GM19467 (cell line): ENCODE data around the gene TPRN.
A peak's percentile ranks its signal among the peaks of the same experiment; 100 is the strongest.

Experiments
- ATAC-seq: cut with Tn5 transposase; IDR thresholded peaks from one replicate; pipeline ENCODE4 v1.9.1; 2021; ENCODE audit warnings: mild to moderate bottlenecking, moderate library complexity; ENCODE audit not compliant: unreplicated experiment

Gene TPRN

GRCh38 chr9:137162505-137163364, 37.8 kb downstream of the TPRN start:
- ATAC-seq = no peak

DNA sequence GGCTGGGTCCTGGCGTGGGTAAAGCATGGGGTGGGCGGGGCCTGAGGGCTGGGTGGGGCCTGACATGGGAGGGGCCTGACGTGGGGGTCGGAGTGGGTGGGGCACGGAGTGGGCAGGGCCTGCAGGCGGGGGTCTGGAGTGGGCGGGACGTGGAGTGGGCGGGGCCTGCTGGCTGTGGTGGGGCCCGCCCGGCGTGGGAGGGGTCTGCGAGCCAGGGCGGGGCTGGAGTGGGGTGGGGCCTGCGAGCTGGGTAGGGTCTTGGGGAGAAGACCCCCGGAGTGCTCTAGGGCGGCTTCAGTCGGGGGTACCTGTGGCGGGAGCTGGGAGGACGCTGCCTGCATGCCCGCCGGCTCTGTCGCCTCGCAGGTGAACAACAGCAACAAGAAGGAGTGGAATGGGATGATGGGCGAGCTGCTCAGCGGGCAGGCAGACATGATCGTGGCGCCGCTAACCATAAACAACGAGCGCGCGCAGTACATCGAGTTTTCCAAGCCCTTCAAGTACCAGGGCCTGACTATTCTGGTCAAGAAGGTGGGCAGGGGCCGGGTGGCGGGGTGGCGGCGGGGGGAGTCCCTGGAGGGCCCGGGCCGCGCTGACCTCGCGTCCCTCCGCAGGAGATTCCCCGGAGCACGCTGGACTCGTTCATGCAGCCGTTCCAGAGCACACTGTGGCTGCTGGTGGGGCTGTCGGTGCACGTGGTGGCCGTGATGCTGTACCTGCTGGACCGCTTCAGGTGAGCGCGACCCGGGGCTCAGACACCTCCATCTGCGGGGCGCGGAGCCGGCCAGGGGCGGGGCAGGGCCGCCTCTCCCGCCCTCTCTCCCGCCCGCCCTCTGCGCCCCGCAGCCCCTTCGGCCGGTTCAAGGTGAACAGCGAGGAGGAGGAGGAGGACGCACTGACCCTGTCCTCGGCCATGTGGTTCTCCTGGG, 38.7 kb downstream of the TPRN start:
- no peak for ATAC-seq

GRCh38 chr9:137160716-137161557, 39.6 kb downstream of the TPRN start:
- ATAC-seq = no peak

- no peak for ATAC-seq
Observed at GRCh38 chr9:137160054-137160425, 40.5 kb downstream of the TPRN start.

- no peak for ATAC-seq
Observed at GRCh38 chr9:137159105-137160053, 41.2 kb downstream of the TPRN start.

DNA sequence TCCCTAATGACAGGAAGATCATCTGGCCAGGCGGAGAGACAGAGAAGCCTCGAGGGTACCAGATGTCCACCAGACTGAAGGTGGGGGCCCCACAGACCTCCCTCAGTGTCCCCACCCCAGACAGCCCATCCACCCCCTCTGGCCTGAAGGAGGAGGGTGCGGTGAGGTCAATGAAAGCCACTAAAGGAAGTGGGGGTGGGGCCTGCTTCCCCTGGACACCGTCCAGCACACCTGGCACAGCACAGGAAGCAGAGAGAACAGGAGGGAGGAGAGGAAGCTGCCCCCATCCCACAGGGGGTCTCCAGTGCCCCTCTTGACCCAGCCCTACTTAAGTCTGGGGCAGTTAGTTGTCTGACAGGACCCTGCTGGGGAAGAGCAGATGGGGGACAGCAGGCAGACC, 41.9 kb downstream of the TPRN start:
- ATAC-seq = no peak

DNA sequence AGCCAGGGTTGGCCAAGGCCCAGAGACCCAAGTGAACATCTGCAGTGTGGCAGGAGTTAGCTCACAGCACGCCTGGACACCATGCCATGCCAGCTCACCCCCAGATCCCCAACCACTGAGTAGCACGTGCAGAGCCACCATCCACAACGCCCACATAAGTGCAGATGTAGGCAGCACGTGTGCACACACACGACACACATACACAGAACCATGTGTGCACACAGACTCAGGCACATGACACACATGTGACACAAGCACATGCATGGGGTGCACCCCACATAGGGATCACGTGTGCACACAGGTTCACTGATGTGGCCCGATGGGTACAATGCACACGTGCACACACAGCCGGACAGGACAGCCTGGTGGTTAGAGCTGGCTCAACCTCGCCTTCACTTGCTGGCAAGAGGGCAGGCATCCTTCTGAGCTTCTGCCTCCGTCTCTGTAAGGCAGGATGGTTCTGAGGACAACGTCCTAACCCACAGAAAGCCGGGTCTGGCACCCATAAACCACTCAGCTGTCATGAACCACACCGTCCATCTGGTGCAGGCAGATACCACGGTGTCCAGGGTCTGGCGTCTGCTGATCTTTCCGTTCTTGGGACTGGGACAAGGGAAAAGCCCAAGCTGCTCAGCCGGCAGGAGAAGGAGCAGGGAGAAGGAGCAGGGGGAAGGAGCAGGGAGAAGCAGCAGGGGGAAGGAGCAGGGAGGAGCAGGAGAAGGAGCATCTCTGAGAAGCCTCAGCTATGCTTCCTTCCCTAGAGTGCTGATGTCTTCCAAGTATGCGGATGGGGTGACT, 42.7 kb downstream of the TPRN start:
- ATAC-seq = no peak

DNA sequence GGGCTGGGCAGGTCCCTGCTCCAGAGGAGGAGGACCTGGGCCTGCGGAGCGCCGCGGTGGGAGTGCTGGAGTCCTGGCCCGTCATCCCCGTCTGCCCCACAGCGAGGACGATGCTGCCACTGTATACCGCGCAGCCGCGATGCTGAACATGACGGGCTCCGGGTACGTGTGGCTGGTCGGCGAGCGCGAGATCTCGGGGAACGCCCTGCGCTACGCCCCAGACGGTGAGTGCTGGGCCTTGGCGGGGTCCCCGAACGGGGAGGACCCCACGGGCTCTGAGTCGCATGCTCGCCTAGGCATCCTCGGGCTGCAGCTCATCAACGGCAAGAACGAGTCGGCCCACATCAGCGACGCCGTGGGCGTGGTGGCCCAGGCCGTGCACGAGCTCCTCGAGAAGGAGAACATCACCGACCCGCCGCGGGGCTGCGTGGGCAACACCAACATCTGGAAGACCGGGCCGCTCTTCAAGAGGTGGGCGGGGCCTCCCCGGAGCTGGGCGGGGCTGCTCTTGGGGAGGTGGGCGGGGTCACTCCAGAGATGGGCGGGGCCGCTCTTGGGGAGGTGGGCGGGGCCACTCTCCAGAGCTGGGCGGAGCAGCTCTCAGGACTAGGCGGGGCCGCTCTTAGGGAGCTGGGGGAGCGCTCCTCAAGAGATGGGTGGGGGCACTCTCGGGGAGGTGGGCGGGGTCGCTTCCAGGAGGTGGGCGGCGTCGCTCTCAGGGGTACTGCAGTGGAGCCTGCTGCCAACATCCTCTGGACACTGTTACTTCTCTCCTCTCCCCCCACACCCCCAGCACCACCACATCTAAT, 43.8 kb downstream of the TPRN start:
- no peak for ATAC-seq

- no peak for ATAC-seq
Observed at GRCh38 chr9:137152844-137153405, 47.6 kb downstream of the TPRN start.

DNA sequence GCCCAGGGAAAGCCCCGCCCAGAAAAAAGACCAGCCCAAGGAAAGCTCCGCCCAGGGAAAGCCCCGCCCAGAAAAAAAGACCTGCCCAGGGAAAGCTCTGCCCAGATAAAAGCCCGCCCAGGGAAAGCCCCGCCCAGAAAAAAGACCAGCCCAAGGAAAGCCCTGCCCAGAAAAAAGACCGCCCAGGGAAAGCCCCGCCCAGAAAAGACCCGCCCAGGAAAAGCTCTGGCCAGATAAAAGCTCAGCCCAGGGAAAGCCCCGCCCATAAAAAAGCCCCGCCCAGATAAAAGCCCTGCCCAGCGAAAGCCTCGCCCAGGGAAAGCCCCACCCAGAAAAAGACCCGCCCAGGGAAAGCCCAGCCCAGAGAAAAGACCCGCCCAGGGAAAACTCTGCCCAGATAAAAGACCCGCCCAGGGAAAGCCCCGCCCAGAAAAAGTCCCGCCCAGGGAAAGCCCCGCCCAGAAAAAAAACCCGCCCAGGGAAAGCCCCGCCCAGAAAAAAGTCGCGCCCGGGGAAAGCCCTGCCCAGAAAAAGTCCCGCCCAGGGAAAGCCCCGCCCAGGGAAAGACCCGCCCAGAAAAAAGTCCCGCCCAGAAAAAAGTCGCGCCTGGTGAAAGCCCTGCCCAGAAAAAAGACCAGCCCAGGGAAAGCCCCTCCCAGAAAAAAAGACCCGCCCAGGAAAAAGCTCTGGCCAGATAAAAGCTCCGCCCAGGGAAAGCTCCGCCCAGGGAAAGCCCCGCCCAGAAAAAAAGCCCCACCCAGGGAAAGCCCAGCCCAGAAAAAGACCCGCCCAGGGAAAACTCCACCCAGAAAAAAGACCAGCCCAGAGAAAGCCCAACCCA, 49.7 kb downstream of the TPRN start:
- ATAC-seq = peak; percentile 37

GRCh38 chr9:137149942-137150616, 50.5 kb downstream of the TPRN start:
- ATAC-seq = no peak

- no peak for ATAC-seq
Observed at GRCh38 chr9:137149363-137149762, 51.2 kb downstream of the TPRN start.

GRCh38 chr9:137148661-137149060, 51.9 kb downstream of the TPRN start:
- no peak for ATAC-seq

- no peak for ATAC-seq
Observed at GRCh38 chr9:137148242-137148641, 52.3 kb downstream of the TPRN start.

DNA sequence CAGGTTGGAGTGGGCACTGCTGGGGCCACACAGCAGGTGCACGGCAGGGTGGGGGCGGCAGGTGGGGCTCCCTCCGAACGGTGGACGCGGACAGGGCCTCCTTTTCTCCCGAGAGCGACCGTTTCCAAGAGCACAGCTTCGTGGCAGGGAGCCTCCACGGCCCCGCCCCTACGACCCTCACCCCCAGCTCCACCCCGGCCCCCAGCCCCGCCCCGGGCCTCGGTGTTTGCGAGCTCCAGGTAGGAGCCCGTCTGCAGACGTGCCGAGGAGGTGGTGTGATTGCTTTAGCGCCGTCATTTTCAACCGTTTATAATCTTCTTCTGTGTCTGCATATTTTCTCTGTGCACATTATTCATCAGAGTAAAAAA, 52.8 kb downstream of the TPRN start:
- no peak for ATAC-seq

DNA sequence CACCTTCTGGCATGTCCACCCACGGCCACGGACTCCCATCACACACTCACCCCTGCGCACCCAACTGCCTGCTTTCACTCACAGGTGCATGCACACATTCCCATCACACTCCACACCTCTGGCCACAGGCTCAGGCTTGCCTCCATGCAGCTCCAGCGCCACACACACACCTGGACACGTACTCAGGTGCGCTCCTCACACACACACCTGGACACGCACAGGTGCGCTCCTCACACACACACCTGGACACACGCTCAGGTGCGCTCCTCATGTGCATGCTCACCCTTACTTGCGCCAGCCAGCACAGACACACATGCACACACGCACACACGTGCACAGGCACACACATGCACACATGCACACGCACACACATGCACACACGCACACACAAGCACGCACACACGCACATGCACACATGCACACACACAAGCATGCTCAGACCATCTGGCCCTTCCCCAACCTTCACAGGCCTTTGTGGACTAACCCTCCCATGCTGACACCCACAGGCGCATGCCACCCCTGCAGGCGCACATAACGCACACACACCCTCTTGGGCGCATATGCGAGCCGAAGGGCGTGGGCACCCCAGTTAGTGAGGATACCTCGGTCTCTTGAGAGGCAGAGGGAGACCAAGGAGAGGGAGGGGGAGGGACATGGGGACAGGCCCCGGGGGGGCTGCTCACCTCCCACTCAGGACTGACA, 53.3 kb downstream of the TPRN start:
- ATAC-seq = no peak
